GM13977 (cell line): ENCODE measurements around the gene COL5A1.

Source experiments
- DNase-seq: peaks from one replicate; pipeline ENCODE4 v3.0.0; 2012; ENCODE audit warnings: low spot score
- in situ Hi-C: fragments of 300-500 bp; cut with MboI; formaldehyde crosslinking; loops from one replicate; pipeline ENCODE4 v1.12.0; 2022; ENCODE audit warnings: low sequenced_read_pairs, low pct_unique_long_range_greater_than_20kb, mixed read lengths, inconsistent platforms; ENCODE audit not compliant: unreplicated experiment
- TF ChIP-seq, protein P1 (sequence below): IDR thresholded peaks from 2 replicates; pipeline ENCODE4 v1.5.1; 2012; ENCODE audit warnings: mild to moderate bottlenecking, control low read depth; ENCODE audit not compliant: insufficient read depth; ENCODE audit errors: extremely low read depth, missing control alignments

COL5A1 gene

GRCh38 chr9:134834957-134835419 is 193.4 kb downstream of the COL5A1 start:
- TF ChIP-seq, protein P1, sequence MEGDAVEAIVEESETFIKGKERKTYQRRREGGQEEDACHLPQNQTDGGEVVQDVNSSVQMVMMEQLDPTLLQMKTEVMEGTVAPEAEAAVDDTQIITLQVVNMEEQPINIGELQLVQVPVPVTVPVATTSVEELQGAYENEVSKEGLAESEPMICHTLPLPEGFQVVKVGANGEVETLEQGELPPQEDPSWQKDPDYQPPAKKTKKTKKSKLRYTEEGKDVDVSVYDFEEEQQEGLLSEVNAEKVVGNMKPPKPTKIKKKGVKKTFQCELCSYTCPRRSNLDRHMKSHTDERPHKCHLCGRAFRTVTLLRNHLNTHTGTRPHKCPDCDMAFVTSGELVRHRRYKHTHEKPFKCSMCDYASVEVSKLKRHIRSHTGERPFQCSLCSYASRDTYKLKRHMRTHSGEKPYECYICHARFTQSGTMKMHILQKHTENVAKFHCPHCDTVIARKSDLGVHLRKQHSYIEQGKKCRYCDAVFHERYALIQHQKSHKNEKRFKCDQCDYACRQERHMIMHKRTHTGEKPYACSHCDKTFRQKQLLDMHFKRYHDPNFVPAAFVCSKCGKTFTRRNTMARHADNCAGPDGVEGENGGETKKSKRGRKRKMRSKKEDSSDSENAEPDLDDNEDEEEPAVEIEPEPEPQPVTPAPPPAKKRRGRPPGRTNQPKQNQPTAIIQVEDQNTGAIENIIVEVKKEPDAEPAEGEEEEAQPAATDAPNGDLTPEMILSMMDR: no peak
- no peak for DNase-seq
- in situ Hi-C loops: no loop called here

DNA sequence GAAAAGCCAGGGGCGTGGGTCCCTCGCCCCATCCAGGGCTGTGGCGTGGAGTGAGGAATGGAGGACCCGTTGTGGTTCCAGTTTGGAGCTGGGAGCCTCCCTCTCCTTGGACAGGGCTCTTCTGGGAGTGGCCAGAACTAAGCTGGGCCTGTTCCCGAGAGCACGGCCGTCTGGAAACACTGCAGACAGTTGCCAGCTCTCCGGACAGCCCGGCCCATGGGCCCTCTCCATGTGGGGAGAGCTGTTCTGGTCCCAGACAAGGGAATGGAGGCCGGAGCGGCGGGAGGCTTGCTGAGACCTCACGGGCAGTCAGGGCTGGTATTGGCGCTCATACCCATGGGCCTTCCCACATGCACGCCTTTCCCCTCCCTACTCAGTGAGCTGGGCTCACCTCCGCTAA is 193.8 kb downstream of the COL5A1 start:
- TF ChIP-seq, protein P1: no peak
- in situ Hi-C loops: no loop called here
- no peak for DNase-seq

DNA sequence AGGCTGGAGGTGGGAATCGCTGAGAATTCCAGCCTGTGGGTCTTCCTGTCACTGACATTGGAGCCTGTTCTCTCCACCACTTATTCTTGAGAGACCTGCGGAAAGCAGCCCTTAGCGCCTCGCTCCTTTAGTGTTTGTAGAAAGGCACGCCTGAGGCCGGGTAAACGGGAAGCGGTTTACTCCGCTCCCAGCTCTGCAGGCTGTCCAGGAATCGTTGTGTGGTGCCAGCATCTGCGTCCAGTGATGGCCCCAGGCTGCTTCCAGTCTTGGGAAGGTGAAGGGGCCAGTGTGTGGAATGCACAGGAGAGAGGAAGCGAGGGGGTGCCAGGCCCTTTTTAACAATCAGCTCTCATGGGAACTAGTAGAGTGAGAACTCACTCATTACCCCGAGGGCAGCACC is 194.4 kb downstream of the COL5A1 start:
- TF ChIP-seq, protein P1: no peak
- no peak for DNase-seq
- in situ Hi-C loops: no loop called here

DNA sequence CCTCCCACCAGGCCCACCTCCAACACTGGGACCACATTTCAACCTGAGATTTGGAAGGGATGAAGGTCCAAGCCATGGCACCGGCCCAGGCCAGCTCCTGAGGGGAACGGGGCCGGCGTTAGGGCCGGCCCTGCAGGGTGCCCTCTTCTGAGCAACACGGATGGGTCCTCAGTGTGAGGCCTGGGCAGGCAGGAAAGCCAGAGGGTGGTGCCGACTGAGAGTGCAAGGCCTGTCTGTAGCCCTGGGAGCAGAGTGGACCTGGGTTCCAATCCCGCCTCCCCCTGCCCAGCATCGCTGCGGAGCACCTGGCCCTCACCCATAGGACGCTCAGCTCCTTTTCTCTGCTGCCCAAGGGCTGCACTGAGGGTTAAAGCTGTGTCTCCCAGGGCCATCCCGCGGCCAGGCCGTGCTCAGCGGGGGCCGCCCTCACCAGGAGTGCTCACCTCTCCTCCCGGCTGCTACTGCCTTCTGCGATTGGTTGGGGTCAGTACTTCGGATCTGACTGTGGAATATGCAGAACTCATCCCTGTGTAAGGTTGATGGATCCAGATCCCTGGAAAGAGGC is 194.9 kb downstream of the COL5A1 start:
- DNase-seq: no peak
- TF ChIP-seq, protein P1: no peak
- in situ Hi-C loops: no loop called here

DNA sequence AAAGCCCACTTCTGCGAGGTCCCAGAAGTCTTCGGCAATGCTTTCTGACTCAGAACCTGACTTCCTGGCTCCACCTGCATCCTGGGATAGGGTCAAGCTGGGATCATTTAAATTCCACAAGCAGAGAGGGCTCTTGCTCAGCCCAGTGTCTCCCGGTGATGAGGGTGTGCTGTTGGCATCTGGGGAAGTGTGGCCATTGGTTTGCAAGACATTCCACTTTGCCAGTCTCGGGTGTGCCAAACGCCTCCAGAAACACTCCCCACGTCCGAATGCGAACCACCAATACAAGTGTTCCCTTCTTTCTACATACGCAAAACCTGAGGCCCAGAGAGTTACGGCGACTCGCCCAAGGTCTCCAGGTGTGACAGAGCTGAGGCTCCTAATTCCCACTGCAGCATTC is 195.9 kb downstream of the COL5A1 start:
- no peak for DNase-seq
- TF ChIP-seq, protein P1: no peak
- in situ Hi-C loops: no loop called here

- DNase-seq: no peak
- in situ Hi-C loops: no loop called here
- TF ChIP-seq, protein P1: no peak
Observed at GRCh38 chr9:134838651-134839454, 197.2 kb downstream of the COL5A1 start.
